Measurements from ENCODE around the gene GRIK2.

DNA sequence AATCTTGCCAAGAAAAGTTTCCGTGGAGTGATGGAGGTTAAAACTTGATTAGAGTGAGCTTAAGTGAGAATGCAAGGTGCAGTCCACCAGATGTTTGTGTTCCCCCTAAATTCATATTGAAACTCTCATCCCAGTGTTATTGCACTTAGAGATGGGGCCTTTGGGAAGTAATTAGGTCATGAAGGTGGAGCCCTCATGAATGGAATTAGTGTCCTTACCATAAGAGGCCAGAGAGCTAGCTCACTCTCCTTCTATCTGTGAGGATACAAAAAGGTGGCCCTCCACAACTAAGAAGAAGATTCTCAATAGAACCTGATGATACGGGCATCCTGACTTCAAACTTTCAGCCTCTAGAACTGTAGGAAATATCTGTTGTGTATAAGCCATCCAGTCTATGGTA, 258.6 kb downstream of the GRIK2 start:
- no peak for TF ChIP-seq CTCF (IDR thresholded peaks at IDR 0.05)
- no peak for TF ChIP-seq POLR2A (IDR thresholded peaks at IDR 0.05)

All from tibial nerve (tissue), 3 donors.